T-helper 2 cell treated with Interferon-gamma antibody and Interleukin-4, amounts not matched to agents 100 ng/mL and 5 ng/mL, for 36 hours (primary cell): ENCODE results near the gene MAEA. TPM values are rescaled to one million over a fixed set of nuclear protein-coding genes. Genes with fewer than 3 reads are reported as not detected.

Source experiments
- intact Hi-C: fragments of 100-400 bp; cut with micrococcal nuclease; formaldehyde crosslinking; loops from one replicate; pipeline ENCODE4 v1.15.1; 2023
- total RNA-seq: library from RNA; stranded (reverse); gene quantifications from 2 replicates; pipeline ENCODE4 v1.2.3, GENCODE V29; 2022

Gene MAEA
- total RNA-seq, 1 donor from 2014 or later = 62.9 TPM

GRCh38 chr4:1348014-1348513 is 58.4 kb downstream of the MAEA start:
- intact Hi-C loops = loop anchor here (5.0 kb wide), 4 partner anchors 81 to 566 kb away; partner anchors contain the start of genes GAK, LETM1 and TMEM175

- intact Hi-C loops = loop anchor here (5.0 kb wide), 4 partner anchors 81 to 566 kb away; partner anchors contain the start of genes GAK, LETM1 and TMEM175
These were observed 59.1 kb downstream of the MAEA start for GRCh38 chr4:1348746-1349145.

GRCh38 chr4:1349359-1350168 is 59.9 kb downstream of the MAEA start:
- intact Hi-C loops = loop anchor here (5.0 kb wide), 4 partner anchors 82 to 567 kb away; partner anchors contain the start of genes GAK, LETM1 and TMEM175

- intact Hi-C loops = no loop called here
These were observed 60.5 kb downstream of the MAEA start for GRCh38 chr4:1350169-1350520.

DNA sequence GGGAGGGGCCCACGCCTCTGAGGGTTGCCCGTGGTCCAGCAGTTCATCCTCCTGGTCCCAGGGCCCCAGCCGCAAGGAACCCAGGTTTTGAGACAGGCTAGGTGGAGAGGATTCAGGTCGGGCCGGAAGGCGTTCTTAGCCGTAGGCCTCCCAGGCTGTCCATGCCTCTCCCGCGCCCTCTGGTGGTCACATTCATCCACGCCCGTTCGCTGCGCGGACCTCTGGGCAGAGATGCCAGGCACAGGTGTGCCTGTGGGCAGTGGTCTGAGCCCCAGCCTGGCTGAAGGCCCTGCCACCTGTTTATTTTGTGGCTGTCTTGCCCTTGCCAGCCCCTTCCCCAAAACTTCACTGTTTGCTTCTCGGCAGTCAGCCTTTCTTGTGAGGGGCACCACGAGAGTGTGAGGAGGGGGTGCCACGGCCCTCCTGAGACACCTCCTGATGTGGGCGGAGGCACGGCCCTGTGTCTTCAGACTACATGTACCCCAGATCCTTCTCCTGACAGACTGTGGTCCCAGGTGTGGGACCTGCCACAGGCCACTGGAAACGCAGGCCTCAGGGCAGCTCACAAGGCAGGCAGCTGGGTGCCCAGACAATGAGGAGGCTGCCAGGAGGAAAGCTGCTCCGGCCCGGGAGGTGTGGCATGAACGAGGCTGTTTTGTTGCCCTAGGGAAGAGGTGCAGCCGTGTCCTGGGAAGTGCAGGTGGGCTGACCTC is 62.3 kb downstream of the MAEA start:
- intact Hi-C loops = loop anchor here (1.0 kb wide), 2 partner anchors 62 to 222 kb away; no protein-coding TSS in a partner anchor

DNA sequence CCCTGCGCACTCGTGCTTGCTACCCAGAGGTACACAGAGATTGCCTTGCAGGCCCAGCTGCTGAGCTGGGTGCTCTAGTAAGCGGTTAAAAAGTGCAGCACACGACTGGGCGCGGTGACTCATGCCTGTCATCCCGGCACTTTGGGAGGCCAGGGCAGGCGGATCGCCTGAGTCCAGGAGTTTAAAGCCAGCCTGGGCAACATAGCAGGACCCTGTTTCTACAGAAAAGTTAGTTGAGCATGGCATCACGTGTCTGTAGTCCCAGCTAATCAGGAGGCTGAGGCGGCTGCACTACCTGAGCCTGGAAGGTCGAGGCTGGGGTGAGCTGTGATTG is 62.8 kb downstream of the MAEA start:
- intact Hi-C loops = no loop called here

GRCh38 chr4:1353186-1354055 is 63.7 kb downstream of the MAEA start:
- intact Hi-C loops = no loop called here

DNA sequence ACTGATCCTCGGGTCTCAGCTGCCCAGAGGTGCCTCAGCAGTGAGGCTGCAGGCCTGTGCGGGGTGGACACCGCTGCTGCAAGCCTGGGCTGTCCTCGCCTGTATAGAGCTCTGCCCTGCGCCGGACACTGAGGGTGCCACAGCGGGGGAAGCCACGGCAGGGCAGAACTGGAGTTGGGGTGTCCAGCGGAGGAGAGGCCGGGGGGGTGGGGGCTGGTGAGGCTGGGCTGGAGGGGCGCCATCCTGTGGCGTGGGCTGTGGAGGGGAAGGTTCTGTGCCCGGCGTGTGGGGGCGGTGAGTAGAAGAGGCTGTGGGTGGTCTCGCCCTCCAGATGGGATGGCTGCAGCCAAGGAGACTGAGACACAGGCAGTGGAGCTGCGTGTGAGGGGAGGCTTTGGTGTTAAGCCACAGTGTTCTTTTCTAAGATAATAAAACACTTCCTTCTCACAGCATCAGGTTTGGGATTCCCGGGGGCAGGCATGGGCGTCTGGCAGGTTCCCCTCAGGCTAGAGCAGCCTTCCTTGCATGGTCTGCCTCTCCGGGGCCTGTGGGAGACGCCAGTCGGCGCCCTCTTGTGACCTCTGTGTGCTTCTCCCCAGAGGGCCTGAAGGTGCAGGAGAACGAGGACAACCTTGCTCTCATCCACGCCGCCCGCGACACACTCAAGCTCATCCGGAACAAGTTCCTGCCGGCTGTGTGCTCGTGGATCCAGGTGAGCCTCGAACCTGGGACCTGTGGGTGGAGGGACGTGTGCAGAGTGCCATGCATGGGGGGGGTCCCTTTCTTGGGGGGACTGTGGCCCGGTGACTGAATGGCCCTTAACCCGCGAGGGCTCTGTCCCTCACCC is 64.7 kb downstream of the MAEA start:
- intact Hi-C loops = no loop called here

DNA sequence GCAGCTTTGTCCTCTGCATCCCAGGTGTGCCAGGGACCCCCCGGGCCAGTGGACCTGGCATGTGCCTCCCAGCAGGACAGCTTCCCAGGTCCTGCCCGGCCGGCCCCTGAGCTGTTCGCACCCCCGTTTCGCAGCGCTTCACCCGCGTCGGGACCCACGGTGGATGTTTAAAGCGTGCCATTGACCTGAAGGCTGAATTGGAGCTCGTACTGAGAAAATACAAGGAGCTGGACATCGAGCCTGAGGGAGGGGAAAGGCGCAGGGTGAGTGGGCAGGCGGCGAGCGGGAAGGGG is 65.2 kb downstream of the MAEA start:
- intact Hi-C loops = no loop called here

DNA sequence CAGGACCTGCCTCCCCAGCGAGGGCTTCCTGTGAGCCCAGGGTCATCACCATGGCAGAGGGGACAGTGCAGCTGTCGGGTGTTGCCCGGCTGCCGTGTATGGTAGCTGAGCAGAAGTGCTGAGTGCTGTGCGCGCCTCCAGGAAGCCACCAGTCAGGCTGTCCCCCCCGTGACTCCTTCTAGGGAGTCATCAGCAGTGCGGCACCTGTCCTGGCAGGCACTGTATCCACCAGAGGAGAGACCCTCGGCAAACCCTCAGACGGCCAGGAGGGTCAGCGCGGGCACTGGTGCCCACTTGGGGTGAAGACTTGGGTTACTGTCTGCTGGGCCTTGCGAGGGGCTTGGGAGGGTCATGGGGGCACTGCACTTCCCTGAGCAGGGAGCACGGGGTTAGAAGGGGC is 65.7 kb downstream of the MAEA start:
- intact Hi-C loops = no loop called here

DNA sequence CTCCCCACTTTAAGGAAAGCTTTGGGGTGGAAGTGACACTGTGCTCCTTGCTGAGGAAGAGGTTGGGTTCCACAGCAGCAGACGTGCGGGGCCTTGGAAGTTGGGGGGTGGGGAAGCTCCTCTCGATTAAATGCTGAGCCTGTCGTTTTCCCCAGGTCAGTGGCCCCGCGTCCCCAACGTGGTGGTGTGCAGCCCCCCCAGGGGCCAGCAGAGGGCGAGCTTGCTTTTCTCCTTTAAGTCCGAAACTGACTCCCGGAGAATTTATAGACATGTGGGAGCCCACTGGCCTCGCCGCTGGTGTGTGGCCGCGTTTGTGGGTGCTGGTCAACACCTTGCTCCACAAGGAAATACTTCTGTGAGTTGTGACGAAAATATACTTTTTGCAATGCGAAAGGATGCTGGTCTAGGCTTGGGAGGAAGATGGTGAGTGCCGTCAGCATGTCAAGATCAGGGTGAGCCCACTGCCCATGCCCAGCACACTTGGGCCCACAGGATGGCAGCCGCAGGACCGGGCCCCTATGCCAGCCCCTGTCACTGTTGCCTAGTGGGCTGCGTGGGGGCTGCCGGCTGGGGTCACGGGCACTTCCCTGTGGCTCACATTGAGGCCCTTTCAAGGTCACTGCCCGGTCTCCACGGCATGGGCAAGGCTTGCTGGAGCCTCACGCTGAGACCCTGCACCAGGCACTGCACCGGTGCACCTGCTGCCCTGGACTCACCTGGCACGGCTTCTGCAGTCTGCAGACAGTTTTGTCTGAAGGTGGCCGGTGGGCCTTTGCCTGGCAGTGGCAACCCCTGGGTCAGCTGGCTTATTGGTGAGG is 66.7 kb downstream of the MAEA start:
- intact Hi-C loops = loop anchor here (2.0 kb wide), 1 partner anchor 272 kb away; no protein-coding TSS in a partner anchor

DNA sequence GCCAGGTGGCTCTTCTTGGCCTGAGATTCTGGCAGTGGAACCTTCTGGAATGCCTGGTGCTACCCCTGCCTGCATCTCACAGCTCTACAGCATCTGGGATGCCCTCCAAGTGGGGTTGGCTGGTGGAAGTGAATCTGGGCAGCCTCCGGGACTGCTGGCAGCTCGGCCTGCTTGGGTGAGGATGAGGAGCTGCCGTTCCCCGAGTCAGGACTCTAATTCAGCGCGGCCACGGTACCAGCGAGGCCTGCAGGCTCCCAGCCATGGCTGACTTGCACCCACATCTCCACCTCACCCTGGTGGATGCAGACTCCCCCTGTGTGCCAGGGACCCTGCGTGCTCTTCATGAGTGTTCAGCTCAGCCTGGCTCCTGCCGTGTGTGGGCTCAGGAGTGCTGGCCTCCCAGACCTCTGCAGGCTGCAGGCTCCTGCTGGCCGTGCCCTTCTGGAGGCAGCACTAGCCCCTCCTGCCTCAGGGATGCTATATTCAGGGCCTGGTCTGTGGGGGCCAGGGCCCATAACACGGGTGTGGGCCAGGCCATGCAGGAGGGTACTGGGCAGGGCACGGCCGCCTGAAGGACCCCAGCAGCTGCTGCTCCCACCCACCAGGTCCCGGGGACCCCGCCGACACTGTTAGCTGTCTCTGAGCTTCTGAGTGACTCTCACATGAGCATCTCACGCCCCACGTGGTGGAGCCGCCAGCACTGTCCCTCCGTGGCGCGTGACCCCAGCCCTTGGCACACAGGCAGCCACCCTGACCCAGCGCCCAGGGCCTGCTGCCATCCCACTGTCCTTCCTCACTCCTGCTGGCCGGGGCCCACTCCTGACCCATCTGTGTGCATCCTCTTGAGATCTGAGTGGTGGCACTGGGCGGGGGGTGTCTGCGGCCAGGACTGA is 67.9 kb downstream of the MAEA start:
- intact Hi-C loops = loop anchor here (2.0 kb wide), 1 partner anchor 271 kb away; no protein-coding TSS in a partner anchor

DNA sequence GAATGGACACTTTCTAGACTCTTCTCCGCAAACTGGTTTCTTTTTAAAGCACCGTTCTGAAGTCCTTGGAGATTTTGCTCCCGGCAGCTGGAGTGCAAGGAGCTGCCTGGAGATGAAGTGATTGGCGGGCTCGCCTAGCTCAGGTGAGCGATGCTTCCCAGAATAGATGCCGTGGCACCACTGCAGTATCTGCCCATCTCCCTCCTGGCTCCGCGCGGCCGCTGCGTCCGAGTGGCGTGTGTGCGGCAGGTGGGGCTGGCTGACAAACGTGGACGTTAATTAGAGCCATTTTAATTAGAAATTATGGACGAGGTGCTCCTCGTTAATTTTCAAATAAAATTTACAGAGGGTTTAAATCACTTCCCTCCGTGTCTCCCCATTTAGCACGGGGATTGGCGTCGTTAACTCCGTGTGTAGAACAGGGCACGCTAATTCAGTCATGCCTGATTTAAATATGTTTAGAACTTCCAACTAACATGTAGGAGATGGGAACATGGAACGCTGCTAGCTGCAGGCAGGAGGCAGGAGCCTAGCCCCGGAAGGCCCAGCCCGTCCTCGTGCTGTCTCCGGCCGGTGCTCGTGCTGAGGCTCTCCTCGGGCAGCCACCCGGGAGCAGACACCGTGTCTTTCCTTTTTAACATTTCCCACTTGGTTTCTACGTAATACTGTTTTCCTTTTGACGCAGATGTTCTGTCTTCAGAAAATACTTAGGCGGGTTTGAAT is 68.9 kb downstream of the MAEA start:
- intact Hi-C loops = no loop called here

GRCh38 chr4:1359144-1359501 is 69.4 kb downstream of the MAEA start:
- intact Hi-C loops = no loop called here

- intact Hi-C loops = no loop called here
These were observed 70.3 kb downstream of the MAEA start for GRCh38 chr4:1359976-1360375.

DNA sequence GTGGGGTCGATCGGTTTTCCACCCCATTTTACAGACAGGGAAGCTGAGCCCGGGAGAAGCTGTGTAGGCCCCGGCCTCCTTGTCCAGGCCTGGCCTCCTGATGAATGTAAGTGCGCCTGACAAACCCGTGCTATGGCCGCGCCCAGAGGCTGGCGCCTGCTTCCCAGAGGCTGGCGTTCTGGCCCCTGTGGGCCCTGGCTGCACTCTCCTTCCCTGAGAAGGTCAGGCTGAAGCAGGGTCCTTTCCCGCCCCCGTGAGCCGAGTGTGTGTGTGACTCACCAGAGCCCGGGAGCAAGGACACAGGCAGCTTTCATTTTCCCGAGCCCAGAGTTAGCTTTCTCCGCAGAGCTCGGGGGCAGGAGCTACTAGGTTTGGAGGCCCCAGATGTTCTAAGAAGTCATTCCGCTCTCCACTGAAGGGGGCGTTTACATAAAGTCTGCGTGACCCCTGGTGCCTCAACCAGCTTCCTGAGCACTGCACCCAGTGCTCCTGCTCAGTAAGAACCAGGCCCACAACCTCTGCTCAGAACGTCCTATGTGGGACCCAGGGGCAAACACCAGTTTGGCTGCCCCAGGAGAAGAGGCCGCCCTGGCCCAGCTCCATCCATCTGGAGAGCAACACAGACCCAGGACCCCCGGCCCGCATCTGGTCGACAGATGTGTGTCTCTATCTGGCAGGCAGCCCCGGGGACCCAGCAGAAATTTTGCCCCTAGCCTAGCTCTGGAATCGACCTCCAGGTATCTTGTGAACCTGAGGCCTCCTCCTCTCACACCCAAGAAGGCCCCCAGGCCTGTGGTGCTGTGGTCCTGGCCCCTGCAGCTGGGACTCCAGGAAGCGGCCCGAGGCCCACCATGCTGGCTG is 71.0 kb downstream of the MAEA start:
- intact Hi-C loops = no loop called here

DNA sequence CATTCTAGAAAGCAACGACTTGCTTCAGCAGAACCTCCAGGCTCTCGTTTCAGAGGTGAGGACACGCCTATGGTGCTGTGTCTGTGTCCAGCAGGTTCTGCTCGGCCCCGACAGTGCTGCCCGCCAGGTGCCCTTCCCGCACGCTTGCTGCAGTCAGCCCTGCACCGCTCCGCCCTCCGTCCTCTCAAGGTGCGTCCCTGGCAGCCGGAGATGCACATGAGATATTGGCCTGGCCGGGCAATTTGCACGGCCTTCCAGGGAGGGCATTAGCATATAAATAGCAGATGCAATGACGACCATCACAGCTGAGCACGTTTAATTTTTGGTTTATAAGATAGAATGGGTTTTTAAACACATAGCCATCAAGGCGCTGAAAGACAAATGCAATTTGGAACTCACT is 71.7 kb downstream of the MAEA start:
- intact Hi-C loops = no loop called here
